Measurements from ENCODE around the gene RSBN1L. TPM values are rescaled to one million over a fixed set of nuclear protein-coding genes. Genes with fewer than 3 reads are reported as not detected.
A peak's percentile ranks its signal among the peaks of the same experiment; 100 is the strongest.
"Not testable (repeated sequence)": the region's sequence is repeated elsewhere in the genome, so short reads cannot be mapped to it uniquely, and the experiment has no call there.

Gene RSBN1L
- total and polyA plus RNA-seq, 7 experiments from 2014 or later, result 7.7 to 41.7 (median 21.9) TPM

DNA sequence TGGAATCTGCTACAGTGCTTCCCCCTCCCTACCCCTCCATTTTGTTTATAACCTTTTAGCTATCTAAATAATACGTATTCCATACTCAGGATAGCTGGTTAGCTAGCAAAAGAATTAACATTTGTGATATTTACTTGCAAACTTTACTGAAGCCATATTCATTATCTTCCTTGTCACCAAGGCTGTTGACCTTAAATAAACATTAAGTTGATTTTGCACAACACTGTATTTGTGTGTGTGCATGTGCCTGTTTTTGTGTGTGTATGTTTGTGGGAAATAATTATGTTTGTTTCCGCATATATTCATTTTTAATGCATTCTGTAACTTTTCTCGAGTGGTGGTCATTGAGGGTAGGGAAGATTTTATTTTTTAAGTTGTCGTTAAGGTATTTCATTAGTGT, 86.1 kb downstream of the RSBN1L start:
- Histone ChIP-seq H3K4me1 (ENCODE audit: control insufficient read depth in 2 of 2, insufficient read depth in 2 of 2, low read length in 2 of 2) (no peaks in the 10 kb centered on the region), H3K27ac (ENCODE audit: low read depth, low read length) (no peak overlapping the region), H3K27me3 (ENCODE audit: control insufficient read depth in 2 of 2, insufficient read depth in 2 of 2, low read length in 2 of 2) (no peaks in the 10 kb centered on the region), H3K36me3 (ENCODE audit: control insufficient read depth in 2 of 3, insufficient read depth in 3 of 3, low read length in 3 of 3) (peaks cover 0 to 41% (median 0%) of the 10 kb centered on the region in 3 experiments), H3K4me3 (ENCODE audit: low read length) (no peak overlapping the region), H3K9me3 (ENCODE audit: control insufficient read depth in 2 of 3, low read length in 3 of 3) (no peaks in the 10 kb centered on the region)
- H3K4me1 Mint-ChIP-seq, result peaks cover 0 to 9% (median 6%) of the 10 kb centered on the region in 7 donors
- intact Hi-C loops (cut with micrococcal nuclease), result no loop called here
- H3K27ac Mint-ChIP-seq, result peak overlapping the region in 1 of 9 donors; percentile 21
- ChIA-PET CTCF (no interaction called here), POLR2A (no interaction called here)
- H3K9me3 Mint-ChIP-seq, result peaks cover 0 to 6% (median 0%) of the 10 kb centered on the region in 11 donors
- DNase-seq (no peak), ATAC-seq (no peak)
- H3K36me3 Mint-ChIP-seq, result peaks cover 4 to 40% (median 27%) of the 10 kb centered on the region in 5 donors
- no peaks in the 10 kb centered on the region for H3K27me3 Mint-ChIP-seq
- H3K4me3 Mint-ChIP-seq, result no peak overlapping the region

DNA sequence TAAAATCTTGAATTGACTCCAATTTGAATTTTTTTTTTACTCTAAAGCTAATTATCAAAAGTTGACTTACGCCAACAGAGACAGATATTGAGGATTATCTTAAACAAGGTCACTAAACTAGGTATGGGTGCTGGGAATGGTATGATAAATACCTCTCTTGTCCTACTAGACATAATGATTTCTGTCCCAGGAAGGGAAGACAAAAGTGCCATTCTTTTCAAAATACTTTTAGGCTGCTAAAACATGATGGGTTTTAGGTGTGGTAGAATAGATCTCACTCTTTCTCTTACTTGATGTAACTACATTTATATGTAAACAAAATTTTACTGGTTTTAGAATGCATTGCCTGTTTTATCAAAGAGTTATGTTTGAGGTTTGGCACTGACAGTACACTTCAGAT, 86.9 kb downstream of the RSBN1L start:
- CTCF ChIA-PET, result interaction anchor here (1.0 kb wide), 1 partner anchor 152 kb away, joined by 6 read pairs; no protein-coding TSS in a partner anchor
- peaks cover 0 to 6% (median 0%) of the 10 kb centered on the region in 11 donors for H3K9me3 Mint-ChIP-seq
- H3K4me3 Mint-ChIP-seq, result no peak overlapping the region
- Histone ChIP-seq H3K27me3 (ENCODE audit: control insufficient read depth in 2 of 2, insufficient read depth in 2 of 2, low read length in 2 of 2) (no peaks in the 10 kb centered on the region), H3K4me3 (ENCODE audit: low read length) (no peak overlapping the region), H3K4me1 (ENCODE audit: control insufficient read depth in 2 of 2, insufficient read depth in 2 of 2, low read length in 2 of 2) (no peaks in the 10 kb centered on the region), H3K9me3 (ENCODE audit: control insufficient read depth in 2 of 3, low read length in 3 of 3) (no peaks in the 10 kb centered on the region), H3K36me3 (ENCODE audit: control insufficient read depth in 2 of 3, insufficient read depth in 3 of 3, low read length in 3 of 3) (peaks cover 0 to 39% (median 0%) of the 10 kb centered on the region in 3 experiments), H3K27ac (ENCODE audit: low read depth, low read length) (no peak overlapping the region)
- POLR2A ChIA-PET, result no interaction called here
- ATAC-seq, result no peak
- peaks cover 4 to 39% (median 25%) of the 10 kb centered on the region in 5 donors for H3K36me3 Mint-ChIP-seq
- H3K27me3 Mint-ChIP-seq, result no peaks in the 10 kb centered on the region
- DNase-seq, result no peak
- peaks cover 0 to 9% (median 6%) of the 10 kb centered on the region in 7 donors for H3K4me1 Mint-ChIP-seq
- intact Hi-C loops (cut with micrococcal nuclease), result no loop called here
- H3K27ac Mint-ChIP-seq, result peak overlapping the region in 2 of 9 donors; percentile 13 to 14

DNA sequence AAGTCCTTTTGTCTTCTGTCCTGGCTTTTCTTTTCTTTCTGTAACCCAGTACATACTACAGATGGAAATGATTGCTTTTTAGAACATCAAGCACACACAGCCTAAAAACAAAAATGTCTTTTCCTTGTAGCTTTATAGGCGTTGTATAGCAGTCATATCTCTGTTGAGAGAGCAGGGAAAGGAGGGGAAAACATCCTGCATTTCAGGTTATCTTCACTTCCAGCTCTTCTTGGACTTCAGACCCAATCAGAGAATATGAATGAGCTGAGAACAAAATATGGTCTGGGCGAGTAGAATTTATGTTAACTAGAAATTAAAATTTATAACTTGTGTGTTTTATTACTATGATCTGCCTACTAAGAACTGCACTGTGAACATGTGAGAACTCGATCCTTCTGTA, 87.3 kb downstream of the RSBN1L start:
- intact Hi-C loops (cut with micrococcal nuclease), result no loop called here
- peaks cover 4 to 38% (median 26%) of the 10 kb centered on the region in 5 donors for H3K36me3 Mint-ChIP-seq
- peaks cover 0 to 6% (median 0%) of the 10 kb centered on the region in 11 donors for H3K9me3 Mint-ChIP-seq
- no peak overlapping the region for H3K27ac ChIP-seq (ENCODE audit: low read depth, low read length)
- no peaks in the 10 kb centered on the region for H3K4me1 ChIP-seq (ENCODE audit: control insufficient read depth in 2 of 2, insufficient read depth in 2 of 2, low read length in 2 of 2)
- peaks cover 0 to 9% (median 5%) of the 10 kb centered on the region in 7 donors for H3K4me1 Mint-ChIP-seq
- H3K27me3 ChIP-seq (ENCODE audit: control insufficient read depth in 2 of 2, insufficient read depth in 2 of 2, low read length in 2 of 2), result no peaks in the 10 kb centered on the region
- H3K27ac Mint-ChIP-seq, result peak overlapping the region in 1 of 9 donors; percentile 32
- ChIA-PET CTCF (interaction anchor here (1.0 kb wide), 1 partner anchor 152 kb away, joined by 6 read pairs; no protein-coding TSS in a partner anchor), POLR2A (no interaction called here)
- H3K9me3 ChIP-seq (ENCODE audit: control insufficient read depth in 2 of 3, low read length in 3 of 3), result no peaks in the 10 kb centered on the region
- peaks cover 0 to 35% (median 0%) of the 10 kb centered on the region in 3 experiments for H3K36me3 ChIP-seq (ENCODE audit: control insufficient read depth in 2 of 3, insufficient read depth in 3 of 3, low read length in 3 of 3)
- DNase-seq (no peak), ATAC-seq (no peak)
- H3K4me3 ChIP-seq (ENCODE audit: low read length), result no peak overlapping the region
- H3K4me3 Mint-ChIP-seq, result no peak overlapping the region
- no peaks in the 10 kb centered on the region for H3K27me3 Mint-ChIP-seq

DNA sequence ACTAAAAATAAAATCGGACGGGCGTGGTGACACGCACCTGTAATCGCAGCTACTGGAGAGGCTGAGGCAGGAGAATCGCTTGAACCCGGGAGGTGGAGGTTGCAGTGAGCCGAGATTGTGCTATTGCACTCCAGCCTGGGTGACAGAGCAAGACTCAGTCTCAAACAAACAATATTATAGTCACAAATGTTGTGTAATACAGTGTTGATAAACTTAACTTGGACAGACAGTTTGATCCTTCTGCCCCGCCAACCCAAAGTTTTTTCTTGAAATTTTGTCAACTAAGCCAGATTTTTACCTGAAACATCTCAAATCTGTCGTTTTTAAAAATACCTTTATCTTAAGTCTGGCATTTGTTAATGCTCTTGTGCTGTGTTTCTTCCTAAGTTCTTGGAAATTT, 88.2 kb downstream of the RSBN1L start:
- H3K9me3 Mint-ChIP-seq, result not testable (repeated sequence)

DNA sequence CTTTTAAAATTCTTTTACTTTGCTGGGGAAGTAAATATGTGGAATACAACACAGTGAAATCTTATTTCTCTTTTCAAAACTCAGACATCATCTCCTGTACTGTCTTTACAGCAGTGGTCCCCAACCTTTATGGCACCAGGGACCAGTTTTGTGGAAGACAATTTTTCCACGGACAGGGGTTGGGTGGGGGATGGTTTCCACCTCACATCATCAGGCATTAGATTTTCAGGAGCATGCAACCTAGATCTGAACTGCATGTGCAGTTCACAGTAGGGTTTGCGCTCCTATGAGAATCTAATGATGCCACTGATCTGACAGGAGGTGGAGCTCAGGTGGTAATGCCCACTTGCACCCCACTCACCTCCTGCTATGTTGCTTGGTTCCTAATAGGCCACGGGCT, 89.8 kb downstream of the RSBN1L start:
- peak overlapping the region in 4 of 9 donors; percentile 2 to 64 (median 16) for H3K27ac Mint-ChIP-seq
- DNase-seq (no peak), ATAC-seq (no peak)
- Histone ChIP-seq H3K27ac (ENCODE audit: low read depth, low read length) (no peak overlapping the region), H3K9me3 (ENCODE audit: control insufficient read depth in 2 of 3, low read length in 3 of 3) (no peaks in the 10 kb centered on the region), H3K4me1 (ENCODE audit: control insufficient read depth in 2 of 2, insufficient read depth in 2 of 2, low read length in 2 of 2) (no peaks in the 10 kb centered on the region), H3K4me3 (ENCODE audit: low read length) (no peak overlapping the region), H3K36me3 (ENCODE audit: control insufficient read depth in 2 of 3, insufficient read depth in 3 of 3, low read length in 3 of 3) (peaks cover 0 to 18% (median 0%) of the 10 kb centered on the region in 3 experiments), H3K27me3 (ENCODE audit: control insufficient read depth in 2 of 2, insufficient read depth in 2 of 2, low read length in 2 of 2) (no peaks in the 10 kb centered on the region)
- CTCF ChIA-PET, result no interaction called here
- H3K27me3 Mint-ChIP-seq, result no peaks in the 10 kb centered on the region
- POLR2A ChIA-PET, result no interaction called here
- H3K4me1 Mint-ChIP-seq, result peaks cover 0 to 6% (median 5%) of the 10 kb centered on the region in 7 donors
- intact Hi-C loops (cut with micrococcal nuclease), result no loop called here
- H3K9me3 Mint-ChIP-seq, result peaks cover 0 to 6% (median 0%) of the 10 kb centered on the region in 11 donors
- H3K36me3 Mint-ChIP-seq, result peaks cover 4 to 35% (median 24%) of the 10 kb centered on the region in 5 donors
- no peak overlapping the region for H3K4me3 Mint-ChIP-seq

More for the DNA sequence above, 88.2 kb downstream of the RSBN1L start:
- H3K4me3 ChIP-seq (ENCODE audit: low read length); H3K4me1 Mint-ChIP-seq; ATAC-seq; H3K27me3 Mint-ChIP-seq; H3K4me3 Mint-ChIP-seq; H3K9me3 ChIP-seq (ENCODE audit: control insufficient read depth in 2 of 3, low read length in 3 of 3); H3K27ac ChIP-seq (ENCODE audit: low read depth, low read length); intact Hi-C loops (cut with micrococcal nuclease); CTCF ChIA-PET; POLR2A ChIA-PET; DNase-seq; H3K4me1 ChIP-seq (ENCODE audit: control insufficient read depth in 2 of 2, insufficient read depth in 2 of 2, low read length in 2 of 2); H3K27me3 ChIP-seq (ENCODE audit: control insufficient read depth in 2 of 2, insufficient read depth in 2 of 2, low read length in 2 of 2): not testable (repeated sequence)
- H3K36me3 ChIP-seq (ENCODE audit: control insufficient read depth in 2 of 3, insufficient read depth in 3 of 3, low read length in 3 of 3), result peaks cover 0 to 28% (median 0%) of the 10 kb centered on the region in 3 experiments
- Mint-ChIP-seq H3K36me3 (peaks cover 4 to 40% (median 29%) of the 10 kb centered on the region in 5 donors), H3K27ac (peak overlapping the region in 1 of 9 donors; percentile 64)

DNA sequence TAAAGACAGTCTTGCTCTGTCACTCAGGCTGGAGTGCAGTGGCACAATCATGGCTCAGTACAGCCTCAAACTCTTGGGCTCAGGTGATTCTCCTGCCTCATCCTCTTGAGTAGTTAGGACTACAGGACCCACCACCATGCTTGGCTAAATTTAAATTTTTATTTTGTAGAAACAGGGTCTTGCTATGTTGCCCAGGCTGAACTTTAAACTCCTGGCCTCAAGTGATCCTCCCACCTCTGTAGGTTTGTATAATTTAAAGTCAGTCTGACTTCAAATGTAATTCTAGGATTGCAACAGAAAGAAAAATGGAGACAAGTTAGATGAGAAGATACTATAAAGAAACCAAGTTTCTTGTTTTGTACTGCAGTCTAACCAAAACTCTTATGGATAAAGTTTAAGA, 90.5 kb downstream of the RSBN1L start:
- no peaks in the 10 kb centered on the region for H3K27me3 ChIP-seq (ENCODE audit: control insufficient read depth in 2 of 2, insufficient read depth in 2 of 2, low read length in 2 of 2)
- H3K36me3 Mint-ChIP-seq, result peaks cover 4 to 33% (median 21%) of the 10 kb centered on the region in 5 donors
- DNase-seq, result no peak
- H3K4me1 Mint-ChIP-seq, result peaks cover 0 to 6% (median 5%) of the 10 kb centered on the region in 7 donors
- ATAC-seq, result no peak
- H3K27ac ChIP-seq (ENCODE audit: low read depth, low read length), result no peak overlapping the region
- ChIA-PET CTCF (no interaction called here), POLR2A (no interaction called here)
- peaks cover 0 to 6% (median 0%) of the 10 kb centered on the region in 11 donors for H3K9me3 Mint-ChIP-seq
- intact Hi-C loops (cut with micrococcal nuclease), result no loop called here
- H3K27ac Mint-ChIP-seq, result peak overlapping the region in 2 of 9 donors; percentile 43 to 56
- no peaks in the 10 kb centered on the region for H3K27me3 Mint-ChIP-seq
- no peak overlapping the region for H3K4me3 Mint-ChIP-seq
- no peak overlapping the region for H3K4me3 ChIP-seq (ENCODE audit: low read length)
- H3K4me1 ChIP-seq (ENCODE audit: control insufficient read depth in 2 of 2, insufficient read depth in 2 of 2, low read length in 2 of 2), result no peaks in the 10 kb centered on the region
- no peaks in the 10 kb centered on the region for H3K9me3 ChIP-seq (ENCODE audit: control insufficient read depth in 2 of 3, low read length in 3 of 3)
- peaks cover 0 to 17% (median 0%) of the 10 kb centered on the region in 3 experiments for H3K36me3 ChIP-seq (ENCODE audit: control insufficient read depth in 2 of 3, insufficient read depth in 3 of 3, low read length in 3 of 3)
